ENCODE data around the gene UGCG. TPM values are rescaled to one million over a fixed set of nuclear protein-coding genes. Genes with fewer than 3 reads are reported as not detected.
"Not testable (repeated sequence)": the region's sequence is repeated elsewhere in the genome, so short reads cannot be mapped to it uniquely, and the experiment has no call there.

The UGCG gene
- total RNA-seq, 4 donors from 2014 or later: 31.4 to 131 (median 46.7) TPM

- no peak for DNase-seq
- Histone ChIP-seq H3K36me3 (no peaks in the 10 kb centered on the region), H3K27me3 (no peaks in the 10 kb centered on the region), H3K27ac (no peak overlapping the region), H3K4me3 (no peak overlapping the region), H3K9me3 (no peaks in the 10 kb centered on the region), H3K4me1 (peaks cover 7 to 20% (median 12%) of the 10 kb centered on the region in 3 donors)
- TF ChIP-seq CTCF (IDR thresholded peaks at IDR 0.05): no peak
- no peak for TF ChIP-seq POLR2A (IDR thresholded peaks at IDR 0.05)
- 78 to 86% methylated on average over 3 of the region's 3 CpGs for WGBS, 2 donors
- intact Hi-C loops (cut with DNase I): no loop called here
Observed at GRCh38 chr9:111953444-111953843, 56.8 kb downstream of the UGCG start.

GRCh38 chr9:111955048-111955447, 58.4 kb downstream of the UGCG start:
- no peaks in the 10 kb centered on the region for H3K36me3 ChIP-seq
- intact Hi-C loops (cut with DNase I): no loop called here
- H3K4me1 ChIP-seq: peaks cover 9 to 33% (median 18%) of the 10 kb centered on the region in 3 donors
- TF ChIP-seq POLR2A (IDR thresholded peaks at IDR 0.05): no peak
- no peak for TF ChIP-seq CTCF (IDR thresholded peaks at IDR 0.05)
- DNase-seq: no peak
- no peaks in the 10 kb centered on the region for H3K27me3 ChIP-seq
- 85 to 89% methylated on average over 6 of the region's 6 CpGs for WGBS, 2 donors
- no peaks in the 10 kb centered on the region for H3K9me3 ChIP-seq
- no peak overlapping the region for H3K4me3 ChIP-seq
- no peak overlapping the region for H3K27ac ChIP-seq

GRCh38 chr9:111957856-111958631, 61.4 kb downstream of the UGCG start:
- 4% methylated on average over 3 of the region's 3 CpGs for WGBS, 2 donors
- Histone ChIP-seq H3K4me1 (peaks cover 9 to 52% (median 18%) of the 10 kb centered on the region in 3 donors), H3K27ac (peak overlapping the region; percentile 56 to 86 (median 76)), H3K36me3 (no peaks in the 10 kb centered on the region), H3K27me3 (no peaks in the 10 kb centered on the region), H3K4me3 (peak overlapping the region in 2 of 4 donors; percentile 10 to 52), H3K9me3 (no peaks in the 10 kb centered on the region)
- TF ChIP-seq CTCF (IDR thresholded peaks at IDR 0.05) (no peak), POLR2A (IDR thresholded peaks at IDR 0.05) (no peak)
- no peak for DNase-seq
- intact Hi-C loops (cut with DNase I): no loop called here

GRCh38 chr9:111959468-111960359, 63.1 kb downstream of the UGCG start:
- Histone ChIP-seq H3K27me3 (no peaks in the 10 kb centered on the region), H3K27ac (peak overlapping the region; percentile 58 to 86 (median 76)), H3K36me3 (no peaks in the 10 kb centered on the region), H3K4me3 (no peak overlapping the region), H3K4me1 (peaks cover 9 to 52% (median 18%) of the 10 kb centered on the region in 3 donors), H3K9me3 (no peaks in the 10 kb centered on the region)
- intact Hi-C loops (cut with DNase I): no loop called here
- DNase-seq: no peak
- 49 to 62% methylated on average over 6 to 7 of the region's 7 CpGs for WGBS, 2 donors
- no peak for TF ChIP-seq CTCF (IDR thresholded peaks at IDR 0.05)
- no peak for TF ChIP-seq POLR2A (IDR thresholded peaks at IDR 0.05)

GRCh38 chr9:111960485-111960884, 63.9 kb downstream of the UGCG start:
- intact Hi-C loops (cut with DNase I): not testable (repeated sequence)
- WGBS, 2 donors: 64 to 74% methylated on average over 4 of the region's 4 CpGs

More at GRCh38 chr9:111960485-111960884, 63.9 kb downstream of the UGCG start:
- not testable (repeated sequence) for DNase-seq, H3K27me3 ChIP-seq, H3K4me3 ChIP-seq, H3K36me3 ChIP-seq, H3K9me3 ChIP-seq
- peaks cover 9 to 55% (median 18%) of the 10 kb centered on the region in 3 donors for H3K4me1 ChIP-seq
- H3K27ac ChIP-seq: peak overlapping the region in 3 of 4 donors; percentile 58 to 83 (median 68)

All from esophagus squamous epithelium (tissue), 5 donors.